Ovary (tissue), 3 donors: ENCODE results near the gene TTC16.

ENCODE experiments used
- CTCF ChIP-seq, 3 donors: fragments of 450-650 bp in 2 of 3; fragments of 200-600 bp in 1 of 3; IDR thresholded peaks; one replicate each; pipeline versions ENCODE4 v1.5.1 to v1.8.0; 2016 to 2022; ENCODE audit warnings: antibody characterized with exemption in 3 of 3, mild to moderate bottlenecking in 1 of 3
- EP300 ChIP-seq: sonication (generic); formaldehyde crosslinking; IDR thresholded peaks from one replicate; pipeline ENCODE4 v1.6.1; 2017; ENCODE audit warnings: antibody characterized with exemption
- POLR2A ChIP-seq: fragments of 450-650 bp; IDR thresholded peaks from one replicate; pipeline ENCODE4 v1.6.1; 2017; ENCODE audit warnings: antibody characterized with exemption, mild to moderate bottlenecking, moderate library complexity
- donor health status: DM: no; HTN: no; CAD: no.

- TF ChIP-seq CTCF (IDR thresholded peaks at IDR 0.05) (no peak), POLR2A (no peak), EP300 (no peak)
Measured at GRCh38 chr9:127751269-127752054, 35.6 kb downstream of the TTC16 start.
